Gastrocnemius medialis (tissue), 4 donors: ENCODE data around the gene SURF1.

Source experiments
- CTCF ChIP-seq, 5 experiments: fragments of 450-650 bp in 3 of 5; fragments of 200-600 bp in 2 of 5; sonication (generic) in 2 of 5; IDR thresholded peaks in 4 of 5; conservative IDR thresholded peaks in 1 of 5; 1 replicate in 4 of 5; 2 replicates in 1 of 5; pipeline ENCODE4 v1.5.1; 2016 to 2019; ENCODE audit warnings: antibody characterized with exemption in 5 of 5, mild to moderate bottlenecking in 3 of 5, moderate library complexity in 3 of 5
- POLR2A ChIP-seq, 2 donors: fragments of 450-650 bp; IDR thresholded peaks; one replicate each; pipeline ENCODE4 v1.6.1; 2017; ENCODE audit warnings: antibody characterized with exemption in 2 of 2, mild to moderate bottlenecking in 2 of 2, moderate library complexity in 2 of 2

GRCh38 chr9:133378408-133378962, 22.2 kb upstream of the SURF1 start:
- TF ChIP-seq CTCF (IDR thresholded peaks at IDR 0.05 in 4 of 5, conservative IDR thresholded peaks at IDR 0.05 in 1 of 5) (no peak), POLR2A (IDR thresholded peaks at IDR 0.05) (no peak)
